Measurements from ENCODE around the gene OR1D5.
"Not testable (repeated sequence)": the region's sequence is repeated elsewhere in the genome, so short reads cannot be mapped to it uniquely, and the experiment has no call there.

DNA sequence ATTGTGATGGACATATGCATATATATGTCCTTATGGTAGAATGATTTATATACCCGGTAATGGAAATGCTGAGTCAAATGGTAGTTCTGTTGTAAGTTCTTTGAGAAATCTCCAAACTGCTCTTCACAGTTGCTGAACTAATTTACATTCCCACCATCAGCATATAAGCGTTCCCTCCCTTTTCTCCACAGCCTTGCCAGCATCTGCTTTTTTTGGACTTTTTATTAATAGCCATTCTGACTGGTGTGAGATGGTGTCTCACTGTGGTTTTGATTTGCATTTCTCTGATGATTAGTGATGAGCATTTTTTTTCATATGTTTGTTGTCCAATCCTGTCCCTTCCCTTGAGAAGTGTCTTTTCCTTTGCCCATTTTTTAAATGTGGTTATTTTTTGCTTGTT is 8.5 kb downstream of the OR1D5 start:
- TF ChIP-seq, protein P1, sequence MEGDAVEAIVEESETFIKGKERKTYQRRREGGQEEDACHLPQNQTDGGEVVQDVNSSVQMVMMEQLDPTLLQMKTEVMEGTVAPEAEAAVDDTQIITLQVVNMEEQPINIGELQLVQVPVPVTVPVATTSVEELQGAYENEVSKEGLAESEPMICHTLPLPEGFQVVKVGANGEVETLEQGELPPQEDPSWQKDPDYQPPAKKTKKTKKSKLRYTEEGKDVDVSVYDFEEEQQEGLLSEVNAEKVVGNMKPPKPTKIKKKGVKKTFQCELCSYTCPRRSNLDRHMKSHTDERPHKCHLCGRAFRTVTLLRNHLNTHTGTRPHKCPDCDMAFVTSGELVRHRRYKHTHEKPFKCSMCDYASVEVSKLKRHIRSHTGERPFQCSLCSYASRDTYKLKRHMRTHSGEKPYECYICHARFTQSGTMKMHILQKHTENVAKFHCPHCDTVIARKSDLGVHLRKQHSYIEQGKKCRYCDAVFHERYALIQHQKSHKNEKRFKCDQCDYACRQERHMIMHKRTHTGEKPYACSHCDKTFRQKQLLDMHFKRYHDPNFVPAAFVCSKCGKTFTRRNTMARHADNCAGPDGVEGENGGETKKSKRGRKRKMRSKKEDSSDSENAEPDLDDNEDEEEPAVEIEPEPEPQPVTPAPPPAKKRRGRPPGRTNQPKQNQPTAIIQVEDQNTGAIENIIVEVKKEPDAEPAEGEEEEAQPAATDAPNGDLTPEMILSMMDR (conservative IDR thresholded peaks at IDR 0.05; ENCODE audit: low read length), result not testable (repeated sequence)
- TF ChIP-seq EZH2phosphoT487 (IDR thresholded peaks at IDR 0.05; ENCODE audit: borderline replicate concordance), result not testable (repeated sequence)

All from Loucy (cell line).